GM18873 (cell line): ENCODE measurements around the gene MAPK8IP3.

Experiments used
- ATAC-seq: cut with Tn5 transposase; IDR thresholded peaks from one replicate; pipeline ENCODE4 v1.9.1; 2021; ENCODE audit warnings: mild to moderate bottlenecking, moderate library complexity, moderate number of reproducible peaks; ENCODE audit not compliant: unreplicated experiment, low FRiP score

The MAPK8IP3 gene, protein sequence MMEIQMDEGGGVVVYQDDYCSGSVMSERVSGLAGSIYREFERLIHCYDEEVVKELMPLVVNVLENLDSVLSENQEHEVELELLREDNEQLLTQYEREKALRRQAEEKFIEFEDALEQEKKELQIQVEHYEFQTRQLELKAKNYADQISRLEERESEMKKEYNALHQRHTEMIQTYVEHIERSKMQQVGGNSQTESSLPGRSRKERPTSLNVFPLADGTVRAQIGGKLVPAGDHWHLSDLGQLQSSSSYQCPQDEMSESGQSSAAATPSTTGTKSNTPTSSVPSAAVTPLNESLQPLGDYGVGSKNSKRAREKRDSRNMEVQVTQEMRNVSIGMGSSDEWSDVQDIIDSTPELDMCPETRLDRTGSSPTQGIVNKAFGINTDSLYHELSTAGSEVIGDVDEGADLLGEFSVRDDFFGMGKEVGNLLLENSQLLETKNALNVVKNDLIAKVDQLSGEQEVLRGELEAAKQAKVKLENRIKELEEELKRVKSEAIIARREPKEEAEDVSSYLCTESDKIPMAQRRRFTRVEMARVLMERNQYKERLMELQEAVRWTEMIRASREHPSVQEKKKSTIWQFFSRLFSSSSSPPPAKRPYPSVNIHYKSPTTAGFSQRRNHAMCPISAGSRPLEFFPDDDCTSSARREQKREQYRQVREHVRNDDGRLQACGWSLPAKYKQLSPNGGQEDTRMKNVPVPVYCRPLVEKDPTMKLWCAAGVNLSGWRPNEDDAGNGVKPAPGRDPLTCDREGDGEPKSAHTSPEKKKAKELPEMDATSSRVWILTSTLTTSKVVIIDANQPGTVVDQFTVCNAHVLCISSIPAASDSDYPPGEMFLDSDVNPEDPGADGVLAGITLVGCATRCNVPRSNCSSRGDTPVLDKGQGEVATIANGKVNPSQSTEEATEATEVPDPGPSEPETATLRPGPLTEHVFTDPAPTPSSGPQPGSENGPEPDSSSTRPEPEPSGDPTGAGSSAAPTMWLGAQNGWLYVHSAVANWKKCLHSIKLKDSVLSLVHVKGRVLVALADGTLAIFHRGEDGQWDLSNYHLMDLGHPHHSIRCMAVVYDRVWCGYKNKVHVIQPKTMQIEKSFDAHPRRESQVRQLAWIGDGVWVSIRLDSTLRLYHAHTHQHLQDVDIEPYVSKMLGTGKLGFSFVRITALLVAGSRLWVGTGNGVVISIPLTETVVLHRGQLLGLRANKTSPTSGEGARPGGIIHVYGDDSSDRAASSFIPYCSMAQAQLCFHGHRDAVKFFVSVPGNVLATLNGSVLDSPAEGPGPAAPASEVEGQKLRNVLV (N-terminal part only)

GRCh38 chr16:1705688-1706385 lies at the start of gene MAPK8IP3:
MAPK8IP3 (plus strand) TSS chr16:1706195; CDS start chr16:1706340, 145 bp downstream.
- ATAC-seq: peak; percentile 68

- no peak for ATAC-seq
These were observed 49.0 kb upstream of the MAPK8IP3 start for GRCh38 chr16:1656808-1657617.

GRCh38 chr16:1657841-1658240 lies 48.2 kb upstream of the MAPK8IP3 start:
- no peak for ATAC-seq

DNA sequence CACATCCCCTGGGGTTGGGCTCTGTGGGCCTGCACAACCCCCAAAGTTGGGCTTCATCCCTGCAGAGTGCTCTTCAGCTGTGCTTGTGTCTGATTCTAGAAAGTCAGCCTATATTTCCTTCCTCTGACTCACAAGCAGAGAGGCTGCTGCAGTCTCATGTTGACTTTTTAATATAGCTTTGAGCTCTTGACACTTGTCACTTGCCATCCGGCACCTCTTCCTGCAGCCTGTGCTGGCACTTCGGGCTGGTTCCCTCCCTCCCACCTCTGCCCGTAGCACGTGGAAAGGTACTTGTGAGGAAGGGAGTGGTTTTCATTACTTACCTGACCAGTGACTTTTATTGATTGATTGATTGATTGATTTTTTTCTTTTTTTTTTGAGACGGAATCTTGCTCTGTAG lies 47.0 kb upstream of the MAPK8IP3 start:
- ATAC-seq: no peak

- no peak for ATAC-seq
These were observed 44.2 kb upstream of the MAPK8IP3 start for GRCh38 chr16:1661826-1662225.

- no peak for ATAC-seq
These were observed 43.5 kb upstream of the MAPK8IP3 start for GRCh38 chr16:1662543-1662942.

DNA sequence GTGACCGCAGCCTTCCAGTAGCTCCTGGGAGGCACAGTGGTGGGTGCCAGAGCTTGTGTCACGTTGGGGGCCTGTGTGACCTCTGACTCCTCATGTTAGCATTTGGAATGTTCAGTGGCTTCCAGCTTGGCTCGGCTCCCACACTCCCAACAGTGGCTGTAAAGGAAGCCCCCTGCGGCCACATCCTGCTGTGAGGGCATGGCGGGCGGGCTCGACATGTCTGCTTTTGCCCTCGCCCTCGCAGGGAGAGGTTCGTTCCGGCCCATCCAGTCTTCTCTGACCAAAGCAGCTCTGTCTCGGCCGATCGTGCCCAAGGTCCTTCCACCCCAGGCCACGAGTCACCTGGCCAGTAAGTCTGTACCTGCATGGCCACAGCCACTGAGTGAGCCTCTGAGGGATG lies 40.2 kb upstream of the MAPK8IP3 start:
- no peak for ATAC-seq

GRCh38 chr16:1666316-1666715 lies 39.7 kb upstream of the MAPK8IP3 start:
- no peak for ATAC-seq

GRCh38 chr16:1667271-1667670 lies 38.7 kb upstream of the MAPK8IP3 start:
- no peak for ATAC-seq

GRCh38 chr16:1667916-1668315 lies 38.1 kb upstream of the MAPK8IP3 start:
- ATAC-seq: no peak

DNA sequence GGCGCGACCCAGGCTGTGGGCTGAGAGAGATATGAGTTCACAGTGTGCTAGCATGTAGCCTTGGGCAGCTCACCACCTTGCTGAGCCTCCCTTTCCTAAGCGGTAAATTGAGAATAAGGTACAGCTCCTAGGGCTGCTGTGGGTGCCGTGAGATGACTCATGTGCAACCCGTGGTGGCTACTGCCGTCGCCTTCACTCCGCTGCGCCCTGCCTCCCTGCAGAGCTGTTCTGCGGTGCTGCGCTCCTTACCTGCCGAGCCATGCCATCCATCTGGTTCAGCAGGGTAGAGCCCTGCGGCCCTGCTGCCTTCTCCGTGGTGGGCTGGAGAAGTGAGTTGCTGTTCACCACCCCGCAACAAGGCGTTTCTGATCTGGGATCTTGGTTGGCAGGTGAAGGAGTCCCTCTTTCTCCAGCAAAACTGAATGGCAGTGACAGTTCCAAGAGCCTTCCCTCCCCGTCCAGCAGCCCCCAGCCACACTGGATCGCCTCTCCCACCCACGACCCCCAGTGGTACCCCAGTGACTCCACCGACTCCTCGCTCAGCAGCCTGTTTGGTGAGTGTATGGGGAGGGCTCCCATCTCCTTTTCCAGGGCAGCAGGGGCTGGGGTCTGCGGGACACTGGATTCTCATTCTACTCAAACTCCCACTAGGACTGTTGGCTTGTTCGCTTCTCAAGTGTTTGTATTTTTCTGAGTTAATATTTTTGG lies 37.2 kb upstream of the MAPK8IP3 start:
- ATAC-seq: no peak

GRCh38 chr16:1669698-1670097 lies 36.3 kb upstream of the MAPK8IP3 start:
- no peak for ATAC-seq

- ATAC-seq: no peak
These were observed 35.6 kb upstream of the MAPK8IP3 start for GRCh38 chr16:1670371-1670770.

GRCh38 chr16:1670866-1671265 lies 35.1 kb upstream of the MAPK8IP3 start:
- no peak for ATAC-seq

DNA sequence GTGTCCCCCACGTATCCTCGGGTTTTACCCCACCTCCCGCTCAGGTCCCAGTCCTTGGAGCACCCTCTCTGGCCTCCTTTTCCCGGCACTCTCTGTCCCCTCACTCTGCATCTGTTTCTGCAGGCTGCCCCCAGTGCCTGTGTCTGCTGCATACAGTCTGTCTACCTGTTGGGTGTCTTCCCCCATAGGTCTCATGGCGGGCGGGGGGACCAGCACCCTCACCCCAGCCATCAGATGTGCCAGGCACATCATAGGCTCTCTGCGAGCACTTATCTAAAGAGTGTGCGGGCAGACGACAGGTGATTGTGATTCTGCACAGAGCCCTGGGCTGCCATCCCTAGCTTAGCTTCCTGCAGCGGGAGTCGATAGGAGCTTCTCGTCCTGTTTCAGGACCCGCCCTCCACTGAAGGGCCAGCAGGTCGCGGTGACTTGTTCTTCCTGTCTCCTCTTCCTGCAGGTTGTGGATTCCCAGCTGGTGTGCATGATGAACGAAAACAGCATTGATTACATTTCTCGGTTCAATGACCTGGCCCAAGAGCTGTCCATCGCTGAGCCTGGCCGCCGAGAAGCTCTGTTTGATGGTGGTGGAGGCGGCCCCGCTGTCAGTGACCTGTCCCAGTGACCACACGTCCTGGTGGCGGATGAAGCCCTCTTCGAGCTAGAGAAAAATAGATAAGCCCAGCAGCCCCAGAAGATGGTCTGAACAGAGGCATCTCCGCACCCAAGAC lies 32.4 kb upstream of the MAPK8IP3 start:
- ATAC-seq: no peak

DNA sequence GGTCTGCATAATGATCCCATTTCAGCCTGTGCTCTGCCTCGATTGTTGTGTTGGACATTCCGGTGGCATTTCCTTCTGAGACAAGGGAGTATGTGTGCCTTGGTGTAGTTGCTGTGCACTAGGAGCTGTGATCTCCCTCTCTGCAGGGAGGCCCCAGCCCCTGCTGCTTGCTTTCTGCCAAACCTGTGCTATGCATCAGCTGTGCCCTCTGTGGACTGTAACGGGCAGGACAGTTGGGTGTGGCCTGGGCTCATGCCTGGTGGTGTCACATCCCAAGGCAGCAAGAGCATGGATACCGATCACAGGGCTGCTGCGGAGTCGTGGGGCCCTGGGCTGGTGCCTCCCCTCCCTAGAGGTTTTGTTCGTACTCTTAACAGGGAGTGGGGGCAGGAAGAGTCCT lies 31.7 kb upstream of the MAPK8IP3 start:
- no peak for ATAC-seq

GRCh38 chr16:1674751-1675664 lies 31.0 kb upstream of the MAPK8IP3 start:
- ATAC-seq: no peak
